BE2C (cell line): ENCODE data around the gene INO80D.
"Not testable (repeated sequence)": the region's sequence is repeated elsewhere in the genome, so short reads cannot be mapped to it uniquely, and the experiment has no call there.

Experiments
- DNase-seq: peaks from one replicate; pipeline ENCODE4 v3.0.0-alpha.2; 2020
- H3K27me3 ChIP-seq: fragments of 250-450 bp; sonication (Bioruptor Pico); 2 replicates; pipeline ENCODE4 v1.5.1; 2020; ENCODE audit warnings: mild to moderate bottlenecking
- H3K36me3 ChIP-seq: fragments of 250-450 bp; sonication (Bioruptor Pico); 2 replicates; pipeline ENCODE4 v1.5.1; 2020; ENCODE audit warnings: mild to moderate bottlenecking
- H3K4me1 ChIP-seq: fragments of 250-450 bp; sonication (Bioruptor Pico); 2 replicates; pipeline ENCODE4 v1.5.1; 2020
- H3K4me3 ChIP-seq: 2 replicates; pipeline ENCODE4 v1.5.1; 2011; ENCODE audit warnings: low read depth, low read length
- H3K9me3 ChIP-seq: fragments of 250-450 bp; sonication (Bioruptor Pico); 2 replicates; pipeline ENCODE4 v1.5.1; 2020
- CTCF ChIP-seq: IDR thresholded peaks from 2 replicates; pipeline ENCODE4 v1.5.1; 2012; ENCODE audit warnings: mild to moderate bottlenecking, low read depth, low read length

Gene INO80D

GRCh38 chr2:206079699-206080465 is 6.1 kb downstream of the INO80D start:
- no peak for TF ChIP-seq CTCF
- DNase-seq: no peak
- Histone ChIP-seq H3K4me1 (peaks cover 3% of the 10 kb centered on the region), H3K4me3 (no peak overlapping the region), H3K27me3 (no peaks in the 10 kb centered on the region), H3K9me3 (no peaks in the 10 kb centered on the region), H3K36me3 (no peaks in the 10 kb centered on the region; the same call in 1 of the 2 replicates)

- H3K4me3 ChIP-seq, DNase-seq, H3K4me1 ChIP-seq, H3K9me3 ChIP-seq, H3K36me3 ChIP-seq, H3K27me3 ChIP-seq: not testable (repeated sequence)
These were observed 8.1 kb downstream of the INO80D start for GRCh38 chr2:206077879-206078278.

- Histone ChIP-seq H3K27me3 (no peaks in the 10 kb centered on the region), H3K36me3 (peaks cover 2% of the 10 kb centered on the region; the same call in 1 of the 2 replicates), H3K4me1 (peaks cover 3% of the 10 kb centered on the region; the same call in 1 of the 2 replicates), H3K4me3 (no peak overlapping the region), H3K9me3 (no peaks in the 10 kb centered on the region)
- TF ChIP-seq CTCF: no peak
- no peak for DNase-seq
These were observed 10.9 kb downstream of the INO80D start for GRCh38 chr2:206075113-206075512.

GRCh38 chr2:206071807-206072206 is 14.2 kb downstream of the INO80D start:
- H3K9me3 ChIP-seq: no peaks in the 10 kb centered on the region
- DNase-seq: no peak

GRCh38 chr2:206069417-206069816 is 16.6 kb downstream of the INO80D start:
- Histone ChIP-seq H3K4me1 (no peaks in the 10 kb centered on the region), H3K27me3 (no peaks in the 10 kb centered on the region), H3K9me3 (no peaks in the 10 kb centered on the region), H3K36me3 (0 out of 2 replicates have a peak, but pooled peaks cover 2% of the 10 kb centered on the region), H3K4me3 (no peak overlapping the region)
- no peak for TF ChIP-seq CTCF
- DNase-seq: no peak

More at GRCh38 chr2:206071807-206072206, 14.2 kb downstream of the INO80D start:
- peaks cover 3% of the 10 kb centered on the region; the same call in 1 of the 2 replicates for H3K4me1 ChIP-seq
- H3K27me3 ChIP-seq: no peaks in the 10 kb centered on the region
- no peak overlapping the region for H3K4me3 ChIP-seq
- H3K36me3 ChIP-seq: 0 out of 2 replicates have a peak, but pooled peaks cover 2% of the 10 kb centered on the region
- no peak for TF ChIP-seq CTCF

- Histone ChIP-seq H3K4me1 (no peaks in the 10 kb centered on the region), H3K27me3 (no peaks in the 10 kb centered on the region), H3K4me3 (no peak overlapping the region), H3K36me3 (no peaks in the 10 kb centered on the region), H3K9me3 (no peaks in the 10 kb centered on the region)
- no peak for TF ChIP-seq CTCF
- no peak for DNase-seq
These were observed 17.8 kb downstream of the INO80D start for GRCh38 chr2:206068207-206068606.
